ENCODE results near the gene CTNNBL1. TPM values are rescaled to one million over a fixed set of nuclear protein-coding genes. Genes with fewer than 3 reads are reported as not detected.

CTNNBL1 gene
- total and polyA plus RNA-seq, 8 donors, result 10.5 to 148 (median 42.0) TPM

GRCh38 chr20:37807471-37808232, 113.8 kb downstream of the CTNNBL1 start:
- Histone ChIP-seq H3K36me3 (peaks cover 11 to 87% (median 77%) of the 10 kb centered on the region in 4 donors), H3K27ac (no peak overlapping the region), H3K4me3 (no peak overlapping the region), H3K9me3 (no peaks in the 10 kb centered on the region), H3K27me3 (no peaks in the 10 kb centered on the region), H3K4me1 (peaks cover 0 to 6% (median 0%) of the 10 kb centered on the region in 4 donors)
- WGBS, 5 donors, result 89 to 95% (median 92%) methylated on average over 5 of the region's 5 CpGs
- DNase-seq, result no peak
- TF ChIP-seq EP300 (IDR thresholded peaks at IDR 0.05), result no peak
- no peak for TF ChIP-seq POLR2AphosphoS5 (IDR thresholded peaks at IDR 0.05)
- no peak for TF ChIP-seq CTCF (IDR thresholded peaks at IDR 0.05)
- TF ChIP-seq POLR2A (IDR thresholded peaks at IDR 0.05), result no peak
- intact Hi-C loops (cut with DNase I; ENCODE audit: low total_unique reads), result no loop called here

GRCh38 chr20:37808233-37809070, 114.6 kb downstream of the CTNNBL1 start:
- Histone ChIP-seq H3K9me3 (no peaks in the 10 kb centered on the region), H3K27me3 (no peaks in the 10 kb centered on the region), H3K36me3 (peaks cover 4 to 79% (median 69%) of the 10 kb centered on the region in 4 donors), H3K4me3 (no peak overlapping the region), H3K27ac (no peak overlapping the region), H3K4me1 (peaks cover 0 to 14% (median 0%) of the 10 kb centered on the region in 4 donors)
- intact Hi-C loops (cut with DNase I; ENCODE audit: low total_unique reads), result no loop called here
- WGBS, 5 donors, result 83 to 89% (median 84%) methylated on average over 7 of the region's 7 CpGs
- no peak for DNase-seq
- TF ChIP-seq POLR2AphosphoS5 (IDR thresholded peaks at IDR 0.05) (no peak), CTCF (IDR thresholded peaks at IDR 0.05) (no peak), EP300 (IDR thresholded peaks at IDR 0.05) (no peak), POLR2A (IDR thresholded peaks at IDR 0.05) (no peak)

- Histone ChIP-seq H3K4me3 (no peak overlapping the region), H3K36me3 (peaks cover 0 to 63% (median 53%) of the 10 kb centered on the region in 4 donors), H3K27ac (no peak overlapping the region), H3K27me3 (no peaks in the 10 kb centered on the region), H3K4me1 (peaks cover 0 to 14% (median 0%) of the 10 kb centered on the region in 4 donors), H3K9me3 (no peaks in the 10 kb centered on the region)
- WGBS, 5 donors, result 82 to 100% (median 95%) methylated on average over 4 of the region's 4 CpGs
- DNase-seq, result no peak
- intact Hi-C loops (cut with DNase I; ENCODE audit: low total_unique reads), result no loop called here
- no peak for TF ChIP-seq POLR2A (IDR thresholded peaks at IDR 0.05)
- no peak for TF ChIP-seq EP300 (IDR thresholded peaks at IDR 0.05)
- no peak for TF ChIP-seq POLR2AphosphoS5 (IDR thresholded peaks at IDR 0.05)
Observed at GRCh38 chr20:37810027-37810426, 116.2 kb downstream of the CTNNBL1 start.

GRCh38 chr20:37816003-37816402, 122.2 kb downstream of the CTNNBL1 start:
- no peak for DNase-seq
- Histone ChIP-seq H3K27me3 (no peaks in the 10 kb centered on the region), H3K36me3 (peaks cover 0 to 23% (median 11%) of the 10 kb centered on the region in 4 donors), H3K4me3 (no peak overlapping the region), H3K4me1 (peaks cover 0 to 14% (median 0%) of the 10 kb centered on the region in 4 donors), H3K27ac (no peak overlapping the region), H3K9me3 (no peaks in the 10 kb centered on the region)
- no peak for TF ChIP-seq CTCF (IDR thresholded peaks at IDR 0.05)
- TF ChIP-seq POLR2A (IDR thresholded peaks at IDR 0.05), result no peak
- TF ChIP-seq EP300 (IDR thresholded peaks at IDR 0.05), result no peak
- intact Hi-C loops (cut with DNase I; ENCODE audit: low total_unique reads), result no loop called here
- 83 to 88% (median 86%) methylated on average over 2 of the region's 2 CpGs for WGBS, 5 donors

All from stomach (tissue), 9 donors.